Measurements from ENCODE around the gene PEX11A.

DNA sequence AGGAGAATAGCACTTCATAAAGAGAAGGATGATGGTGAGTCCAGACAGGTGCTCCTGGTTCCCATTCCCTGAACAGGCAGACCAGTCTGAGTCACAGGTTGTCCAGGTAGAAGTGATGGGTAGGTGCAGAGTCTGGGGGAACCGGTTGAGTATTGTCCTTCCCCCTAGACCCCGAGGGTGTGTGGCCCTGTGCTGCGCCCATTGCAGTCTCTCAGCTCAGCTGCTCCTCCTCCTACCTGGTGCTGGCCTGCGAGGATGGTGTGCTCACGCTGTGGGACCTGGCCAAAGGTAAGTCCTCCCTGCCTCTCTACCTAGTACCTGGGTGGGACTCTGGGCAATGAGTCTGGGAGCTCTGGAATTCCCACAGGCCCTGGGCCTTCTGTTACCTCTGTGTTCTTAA lies 40.7 kb upstream of the PEX11A start:
- TF ChIP-seq SUZ12 (IDR thresholded peaks at IDR 0.05; ENCODE audit: extremely low read depth, insufficient read depth, insufficient read length) (no peak), YY1 (IDR thresholded peaks at IDR 0.05; ENCODE audit: insufficient read depth, insufficient read length) (no peak)

All from NT2/D1 (cell line).